GM18909 (cell line): ENCODE results near the gene SLC44A2.
"Not testable (repeated sequence)": the region's sequence is repeated elsewhere in the genome, so short reads cannot be mapped to it uniquely, and the experiment has no call there.

Experiments used
- ATAC-seq: cut with Tn5 transposase; IDR thresholded peaks from one replicate; pipeline ENCODE4 v1.9.1; 2021; ENCODE audit warnings: mild to moderate bottlenecking; ENCODE audit not compliant: unreplicated experiment, poor library complexity

SLC44A2 gene

GRCh38 chr19:10644260-10645007, 19.1 kb downstream of the SLC44A2 start:
- ATAC-seq: no peak

- no peak for ATAC-seq
Observed at GRCh38 chr19:10646456-10647159, 21.3 kb downstream of the SLC44A2 start.

GRCh38 chr19:10648360-10648759, 23.0 kb downstream of the SLC44A2 start:
- ATAC-seq: no peak

GRCh38 chr19:10651851-10652250, 26.5 kb downstream of the SLC44A2 start:
- ATAC-seq: no peak

GRCh38 chr19:10653482-10653731, 28.1 kb downstream of the SLC44A2 start:
- no peak for ATAC-seq

- ATAC-seq: peak; percentile 77
Observed at GRCh38 chr19:10653732-10654609, 28.6 kb downstream of the SLC44A2 start, which contains the start of gene ILF3. Gene ILF3, plus strand, starts transcription at chr19:10654346. Its CDS starts 16,260 bp downstream, at chr19:10670606.

DNA sequence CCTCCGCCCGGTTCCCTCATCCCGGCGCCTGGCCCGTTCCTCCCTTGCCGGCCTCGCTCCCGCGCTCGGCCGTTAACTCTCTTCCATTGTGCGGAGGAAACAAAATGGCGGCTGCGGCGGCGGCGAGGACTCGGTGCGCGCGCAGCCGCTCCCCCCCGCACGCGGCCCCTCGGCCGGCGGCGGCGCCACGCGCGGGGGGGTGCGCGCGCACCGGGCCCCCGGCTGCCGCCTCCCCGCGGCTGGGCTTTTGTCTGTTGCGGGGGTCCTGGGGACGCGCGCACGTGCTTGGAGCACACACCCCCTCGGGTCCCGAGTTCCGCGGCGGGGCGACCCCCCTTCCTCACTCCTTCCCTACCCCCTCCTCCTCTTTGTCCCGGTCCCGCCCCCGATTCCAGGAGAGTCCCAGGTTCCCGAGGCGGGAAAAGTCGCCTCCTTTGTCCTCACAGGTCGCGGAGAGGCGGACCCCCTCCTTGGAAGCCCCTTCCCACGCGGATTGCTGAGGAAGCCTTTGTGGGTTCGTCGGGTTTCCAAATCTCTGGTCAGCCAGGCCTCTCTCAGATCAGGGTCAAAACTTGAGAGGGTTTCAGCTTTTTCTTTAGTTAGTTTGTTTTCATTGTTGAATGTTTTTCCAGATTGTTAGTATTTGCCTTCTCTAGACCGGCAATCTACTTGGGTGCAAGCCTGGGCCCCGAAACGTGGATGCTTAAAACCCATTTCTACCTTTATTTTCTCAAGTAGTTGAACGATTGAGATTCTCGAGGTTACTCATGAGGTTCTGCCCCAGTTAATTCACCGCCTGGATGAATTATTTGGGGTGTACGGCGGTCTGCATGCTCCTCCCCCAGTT, 29.5 kb downstream of the SLC44A2 start:
- ATAC-seq: no peak

- ATAC-seq: no peak
Observed at GRCh38 chr19:10655457-10656312, 30.3 kb downstream of the SLC44A2 start.

DNA sequence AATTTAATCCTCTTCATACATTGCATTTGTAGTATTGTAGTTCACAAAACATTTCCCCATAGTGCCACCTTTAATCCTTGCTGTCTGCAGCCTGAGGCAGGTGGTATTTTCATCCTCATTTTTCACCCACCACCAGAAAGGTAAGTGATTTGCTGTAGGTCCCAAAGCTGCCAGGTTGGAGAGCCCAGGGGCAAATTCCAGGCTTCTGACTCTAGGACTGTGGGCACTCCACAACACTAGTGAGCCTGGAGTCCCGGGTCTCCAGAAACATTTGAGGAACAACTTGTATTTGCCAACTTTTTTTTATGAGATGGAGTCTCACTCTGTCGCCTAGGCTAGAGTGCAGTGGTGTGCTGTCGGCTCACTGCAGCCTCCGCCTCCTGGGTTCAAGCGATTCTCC, 35.0 kb downstream of the SLC44A2 start:
- no peak for ATAC-seq

- ATAC-seq: no peak
Observed at GRCh38 chr19:10661946-10662345, 36.6 kb downstream of the SLC44A2 start.

- no peak for ATAC-seq
Observed at GRCh38 chr19:10662384-10663251, 37.3 kb downstream of the SLC44A2 start.

GRCh38 chr19:10663252-10663563, 37.9 kb downstream of the SLC44A2 start:
- ATAC-seq: not testable (repeated sequence)

DNA sequence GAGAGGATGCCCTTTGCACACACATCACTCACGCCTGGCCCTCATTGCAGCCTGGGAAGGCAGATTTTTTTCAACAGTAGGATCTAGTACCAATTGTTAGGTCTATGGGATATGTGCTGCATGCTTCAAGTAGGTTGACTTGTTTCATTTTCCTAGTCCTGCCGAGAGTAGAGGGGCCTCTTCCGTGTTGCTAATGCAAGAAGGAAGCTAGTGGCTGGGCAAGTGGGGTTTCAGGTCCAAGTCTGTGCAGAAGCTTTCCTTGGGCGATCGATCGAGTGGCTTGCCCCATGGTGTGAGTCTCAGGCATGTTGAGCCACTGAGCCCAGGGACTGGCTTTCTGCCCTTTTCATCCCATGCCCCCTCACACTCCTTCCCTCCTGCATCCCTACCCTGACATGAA, 42.5 kb downstream of the SLC44A2 start:
- ATAC-seq: no peak

GRCh38 chr19:10669246-10669645, 43.9 kb downstream of the SLC44A2 start:
- no peak for ATAC-seq

DNA sequence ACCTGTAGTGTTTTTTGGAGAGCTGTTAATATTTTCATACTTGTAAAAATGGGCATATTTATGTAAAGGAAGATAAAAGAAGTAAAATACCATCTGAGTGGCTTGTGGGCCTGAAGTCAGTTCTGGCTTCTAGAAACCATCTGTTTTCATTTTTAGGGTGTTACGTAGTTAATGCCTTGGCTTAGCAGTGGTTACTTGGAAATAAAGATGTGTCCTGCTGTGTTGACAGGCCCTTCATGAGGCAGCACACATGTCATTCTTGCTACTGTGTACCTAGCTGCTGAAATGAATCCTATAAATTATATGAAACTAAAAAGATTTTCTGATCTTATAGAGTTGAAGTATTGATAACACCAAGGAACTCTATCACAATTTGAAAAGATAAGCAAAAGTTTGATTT, 44.8 kb downstream of the SLC44A2 start:
- no peak for ATAC-seq

DNA sequence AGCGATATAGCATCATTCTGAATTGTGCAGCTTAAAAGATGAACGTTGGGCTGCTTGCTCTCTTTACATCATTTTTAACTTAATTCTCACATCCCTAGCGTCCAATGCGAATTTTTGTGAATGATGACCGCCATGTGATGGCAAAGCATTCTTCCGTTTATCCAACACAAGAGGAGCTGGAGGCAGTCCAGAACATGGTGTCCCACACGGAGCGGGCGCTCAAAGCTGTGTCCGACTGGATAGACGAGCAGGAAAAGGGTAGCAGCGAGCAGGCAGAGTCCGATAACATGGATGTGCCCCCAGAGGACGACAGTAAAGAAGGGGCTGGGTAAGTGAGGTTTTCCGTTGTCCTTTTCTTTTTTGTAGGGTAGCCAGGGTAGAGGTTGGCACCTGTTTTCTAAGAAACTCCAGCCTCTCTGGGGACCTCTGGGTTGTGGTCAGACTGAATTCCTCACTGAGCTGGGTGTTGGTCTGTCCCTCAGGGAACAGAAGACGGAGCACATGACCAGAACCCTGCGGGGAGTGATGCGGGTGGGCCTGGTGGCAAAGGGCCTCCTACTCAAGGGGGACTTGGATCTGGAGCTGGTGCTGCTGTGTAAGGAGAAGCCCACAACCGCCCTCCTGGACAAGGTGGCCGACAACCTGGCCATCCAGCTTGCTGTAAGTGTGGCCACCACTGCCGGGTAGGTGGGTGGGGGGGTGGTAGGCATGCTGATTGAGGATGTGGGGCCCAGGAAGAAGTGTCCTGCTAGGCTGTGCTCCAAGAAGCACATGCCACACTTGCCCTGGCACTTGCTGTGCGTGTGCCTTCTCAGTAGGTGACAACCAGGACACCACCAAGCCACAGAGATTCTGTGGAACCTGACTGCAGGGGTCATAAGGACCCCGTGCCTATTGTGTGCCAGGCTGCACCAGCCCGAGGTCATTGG, 45.8 kb downstream of the SLC44A2 start:
- no peak for ATAC-seq

- ATAC-seq: not testable (repeated sequence)
Observed at GRCh38 chr19:10671922-10672321, 46.6 kb downstream of the SLC44A2 start.
